ENCODE data around the gene MFGE8.
A peak's percentile ranks its signal among the peaks of the same experiment; 100 is the strongest.

Gene MFGE8

DNA sequence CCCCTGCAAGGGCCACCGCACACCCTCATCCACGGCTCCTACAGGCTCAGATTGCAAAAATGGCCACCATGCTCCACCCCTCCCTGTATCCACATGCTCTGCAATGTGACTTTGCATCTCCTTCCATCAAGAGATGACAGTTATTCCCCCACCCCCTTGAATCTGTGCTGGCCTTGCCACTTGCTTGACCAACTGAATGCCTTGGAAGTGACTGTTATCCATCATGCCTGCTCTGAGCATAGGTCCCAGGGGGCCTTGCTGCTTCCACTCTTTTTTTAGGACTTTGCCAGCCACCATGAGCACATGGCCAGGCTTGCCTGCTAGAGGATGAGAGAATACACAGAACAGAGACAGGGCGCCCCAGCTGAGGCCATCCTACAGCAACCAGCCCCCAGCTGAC, 31.4 kb downstream of the MFGE8 start:
- Mint-ChIP-seq H3K4me1 (no peaks in the 10 kb centered on the region), H3K36me3 (ENCODE audit: low read depth) (no peaks in the 10 kb centered on the region), H3K4me3 (no peak overlapping the region), H3K9me3 (no peaks in the 10 kb centered on the region), H3K27me3 (ENCODE audit: low read depth) (peaks cover 4% of the 10 kb centered on the region), H3K27ac (no peak overlapping the region)
- TF ChIP-seq, protein P1, sequence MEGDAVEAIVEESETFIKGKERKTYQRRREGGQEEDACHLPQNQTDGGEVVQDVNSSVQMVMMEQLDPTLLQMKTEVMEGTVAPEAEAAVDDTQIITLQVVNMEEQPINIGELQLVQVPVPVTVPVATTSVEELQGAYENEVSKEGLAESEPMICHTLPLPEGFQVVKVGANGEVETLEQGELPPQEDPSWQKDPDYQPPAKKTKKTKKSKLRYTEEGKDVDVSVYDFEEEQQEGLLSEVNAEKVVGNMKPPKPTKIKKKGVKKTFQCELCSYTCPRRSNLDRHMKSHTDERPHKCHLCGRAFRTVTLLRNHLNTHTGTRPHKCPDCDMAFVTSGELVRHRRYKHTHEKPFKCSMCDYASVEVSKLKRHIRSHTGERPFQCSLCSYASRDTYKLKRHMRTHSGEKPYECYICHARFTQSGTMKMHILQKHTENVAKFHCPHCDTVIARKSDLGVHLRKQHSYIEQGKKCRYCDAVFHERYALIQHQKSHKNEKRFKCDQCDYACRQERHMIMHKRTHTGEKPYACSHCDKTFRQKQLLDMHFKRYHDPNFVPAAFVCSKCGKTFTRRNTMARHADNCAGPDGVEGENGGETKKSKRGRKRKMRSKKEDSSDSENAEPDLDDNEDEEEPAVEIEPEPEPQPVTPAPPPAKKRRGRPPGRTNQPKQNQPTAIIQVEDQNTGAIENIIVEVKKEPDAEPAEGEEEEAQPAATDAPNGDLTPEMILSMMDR (IDR thresholded peaks at IDR 0.05; ENCODE audit: unreplicated experiment in 3 of 3), result no peak

DNA sequence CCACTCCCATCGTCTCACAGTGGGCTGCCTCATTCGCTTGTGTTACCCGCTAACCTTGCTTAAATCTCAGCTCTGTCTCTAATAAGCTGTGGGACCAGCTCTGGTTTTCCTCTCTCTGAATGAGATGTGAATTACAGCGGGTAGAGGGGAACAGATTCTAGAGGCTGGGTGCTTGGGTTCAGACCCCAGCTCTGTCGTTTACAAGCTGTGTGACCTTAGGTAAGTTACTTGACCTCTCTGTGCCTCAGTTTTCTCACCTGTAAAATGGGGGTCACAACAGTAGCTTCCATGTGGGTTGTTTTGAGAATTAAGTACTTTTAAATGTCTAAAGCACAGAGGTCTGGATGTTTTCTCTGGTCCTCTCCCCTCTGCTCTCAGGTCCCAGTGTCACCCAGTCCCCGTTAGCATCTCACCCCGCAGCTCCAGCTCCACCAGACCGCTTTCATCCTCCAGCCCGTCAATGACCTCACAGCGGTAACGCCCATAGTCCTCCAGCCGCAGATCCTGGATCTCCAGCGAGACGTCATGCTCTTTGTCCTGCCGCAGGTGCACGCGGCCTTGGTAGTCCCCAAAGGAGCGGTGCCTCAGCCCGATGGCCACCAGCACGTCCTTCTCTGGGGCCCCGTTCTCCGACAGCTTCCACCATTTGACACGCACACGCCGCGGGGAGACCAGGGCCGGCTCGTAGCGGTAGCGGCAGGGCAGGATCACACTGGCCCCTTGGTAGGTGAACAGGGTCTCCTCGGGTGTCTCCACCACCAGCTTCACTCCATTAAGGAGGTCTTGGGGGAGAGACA, 32.0 kb downstream of the MFGE8 start:
- TF ChIP-seq, protein P1 (IDR thresholded peaks at IDR 0.05; ENCODE audit: unreplicated experiment in 3 of 3), result no peak
- Mint-ChIP-seq H3K36me3 (ENCODE audit: low read depth) (no peaks in the 10 kb centered on the region), H3K4me3 (no peak overlapping the region), H3K4me1 (no peaks in the 10 kb centered on the region), H3K27ac (no peak overlapping the region), H3K27me3 (ENCODE audit: low read depth) (peaks cover 9% of the 10 kb centered on the region), H3K9me3 (no peaks in the 10 kb centered on the region)

DNA sequence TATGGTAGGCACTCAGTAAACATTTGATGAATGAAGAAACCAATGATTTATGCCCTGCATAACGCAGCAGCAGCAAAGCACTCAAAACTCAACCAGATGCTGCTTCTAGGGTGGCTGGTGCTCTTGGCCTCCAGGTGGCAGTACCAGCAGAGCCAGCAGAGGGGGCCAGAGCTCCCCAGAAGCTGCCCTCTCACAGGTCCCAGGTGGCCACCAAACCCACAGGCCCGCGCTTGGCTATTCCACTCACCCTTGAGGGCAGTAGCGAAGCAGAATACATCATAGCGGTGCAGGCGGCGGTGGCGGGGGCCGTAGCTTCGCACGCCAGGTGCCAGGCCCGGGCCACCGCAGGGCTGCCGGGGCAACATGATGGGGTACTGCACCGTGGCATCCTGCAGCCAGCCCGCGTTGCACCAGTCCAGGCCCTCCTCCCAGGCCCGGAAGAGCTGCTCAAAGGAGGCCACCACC, 34.4 kb downstream of the MFGE8 start:
- H3K9me3 Mint-ChIP-seq, result no peaks in the 10 kb centered on the region
- H3K4me3 Mint-ChIP-seq, result no peak overlapping the region

DNA sequence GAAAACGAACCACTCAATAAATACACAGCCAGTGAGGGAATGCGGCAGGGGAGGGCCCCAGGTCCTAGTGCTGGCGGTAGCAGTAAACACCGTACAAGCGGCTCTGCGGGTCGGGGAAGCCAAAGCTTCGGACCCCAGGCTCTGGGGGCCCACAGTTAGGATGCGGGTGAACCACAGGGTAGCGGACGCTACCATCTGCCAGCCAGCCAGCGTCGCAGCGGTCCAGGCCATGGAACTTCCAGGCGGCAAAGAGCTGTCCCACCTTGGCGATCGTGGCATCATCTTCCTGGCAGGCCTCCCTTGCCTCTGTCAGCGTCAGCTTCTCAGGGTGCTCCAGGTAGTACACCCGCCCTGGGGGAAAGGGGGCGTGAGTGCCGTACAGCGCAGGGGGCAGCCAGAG, 35.3 kb downstream of the MFGE8 start:
- TF ChIP-seq, protein P1 (IDR thresholded peaks at IDR 0.05; ENCODE audit: unreplicated experiment in 3 of 3), result no peak
- H3K4me3 Mint-ChIP-seq, result no peak overlapping the region
- H3K27ac Mint-ChIP-seq, result no peak overlapping the region
- peaks cover 15% of the 10 kb centered on the region for H3K27me3 Mint-ChIP-seq (ENCODE audit: low read depth)
- H3K9me3 Mint-ChIP-seq, result no peaks in the 10 kb centered on the region
- peaks cover 6% of the 10 kb centered on the region for H3K4me1 Mint-ChIP-seq
- H3K36me3 Mint-ChIP-seq (ENCODE audit: low read depth), result no peaks in the 10 kb centered on the region

More for the DNA sequence above, 34.4 kb downstream of the MFGE8 start:
- Mint-ChIP-seq H3K36me3 (ENCODE audit: low read depth) (no peaks in the 10 kb centered on the region), H3K4me1 (peaks cover 6% of the 10 kb centered on the region), H3K27ac (no peak overlapping the region), H3K27me3 (ENCODE audit: low read depth) (peaks cover 15% of the 10 kb centered on the region)
- TF ChIP-seq, protein P1 (IDR thresholded peaks at IDR 0.05; ENCODE audit: unreplicated experiment in 3 of 3), result peak; percentile 42 to 62 (median 47)

DNA sequence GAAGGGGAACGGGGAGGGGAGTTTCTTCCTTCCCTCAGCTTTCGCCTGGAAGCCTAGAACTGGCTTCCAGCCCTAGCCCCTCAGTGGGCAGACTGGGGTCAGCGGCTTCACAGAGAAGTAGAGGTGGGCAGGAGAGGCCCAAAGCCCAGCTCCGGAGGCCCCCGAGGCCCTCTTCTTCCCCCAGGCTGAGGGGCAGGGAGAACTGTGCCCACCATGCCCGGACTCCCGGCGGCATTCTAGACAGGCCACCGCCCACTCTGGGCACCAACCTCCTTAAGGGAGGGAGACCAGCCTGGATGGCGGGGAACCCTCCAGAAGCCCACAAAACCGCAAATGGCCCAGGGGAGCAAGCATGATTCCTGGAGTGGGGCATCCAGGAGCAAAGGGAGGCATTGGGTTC, 35.8 kb downstream of the MFGE8 start:
- no peaks in the 10 kb centered on the region for H3K9me3 Mint-ChIP-seq
- no peak overlapping the region for H3K4me3 Mint-ChIP-seq
- TF ChIP-seq, protein P1 (IDR thresholded peaks at IDR 0.05; ENCODE audit: unreplicated experiment in 3 of 3), result no peak
- H3K27ac Mint-ChIP-seq, result no peak overlapping the region
- peaks cover 6% of the 10 kb centered on the region for H3K4me1 Mint-ChIP-seq
- no peaks in the 10 kb centered on the region for H3K36me3 Mint-ChIP-seq (ENCODE audit: low read depth)
- H3K27me3 Mint-ChIP-seq (ENCODE audit: low read depth), result peaks cover 15% of the 10 kb centered on the region

DNA sequence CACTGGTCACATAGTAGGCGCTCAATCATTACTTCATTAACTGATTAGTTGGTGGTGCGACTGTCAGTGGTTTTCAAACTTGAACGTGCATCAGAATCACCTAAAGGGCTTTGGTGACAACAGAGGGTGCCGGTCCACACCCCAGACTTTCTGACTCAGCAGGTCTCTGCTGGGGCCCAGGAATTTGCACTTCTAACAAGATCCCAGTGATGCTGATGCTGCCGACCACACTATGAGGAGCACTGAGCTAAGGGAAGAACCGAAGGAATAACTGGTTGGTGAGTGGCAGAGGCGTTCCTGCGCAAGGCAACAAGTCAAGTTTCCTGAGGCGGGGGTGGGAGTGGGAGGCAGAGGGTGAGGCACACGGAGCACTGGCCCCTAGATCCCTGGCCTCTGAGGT, 36.6 kb downstream of the MFGE8 start:
- H3K9me3 Mint-ChIP-seq, result no peaks in the 10 kb centered on the region
- peaks cover 6% of the 10 kb centered on the region for H3K4me1 Mint-ChIP-seq
- H3K27me3 Mint-ChIP-seq (ENCODE audit: low read depth), result peaks cover 15% of the 10 kb centered on the region
- TF ChIP-seq, protein P1 (IDR thresholded peaks at IDR 0.05; ENCODE audit: unreplicated experiment in 3 of 3), result no peak
- no peak overlapping the region for H3K4me3 Mint-ChIP-seq
- H3K36me3 Mint-ChIP-seq (ENCODE audit: low read depth), result no peaks in the 10 kb centered on the region
- no peak overlapping the region for H3K27ac Mint-ChIP-seq
